Neural cell (in vitro differentiated cells): Measurements from ENCODE around the gene C17orf113.

ENCODE experiments used
- MXI1 ChIP-seq: fragments of 450-650 bp; conservative IDR thresholded peaks from 2 replicates; pipeline ENCODE4 v1.6.1; 2014; ENCODE audit warnings: antibody characterized with exemption, mild to moderate bottlenecking; ENCODE audit not compliant: poor library complexity, severe bottlenecking
- POLR2AphosphoS5 ChIP-seq: IDR thresholded peaks from 2 replicates; pipeline ENCODE4 v1.6.1; 2012
- TAF1 ChIP-seq: IDR thresholded peaks from 2 replicates; pipeline ENCODE4 v1.6.1; 2012; ENCODE audit warnings: low read depth
- TF ChIP-seq, protein P1 (sequence below): fragments of 450-650 bp; IDR thresholded peaks from 2 replicates; pipeline ENCODE4 v1.5.1; 2014; ENCODE audit warnings: antibody characterized with exemption, mild to moderate bottlenecking, moderate library complexity; ENCODE audit not compliant: poor library complexity, severe bottlenecking

DNA sequence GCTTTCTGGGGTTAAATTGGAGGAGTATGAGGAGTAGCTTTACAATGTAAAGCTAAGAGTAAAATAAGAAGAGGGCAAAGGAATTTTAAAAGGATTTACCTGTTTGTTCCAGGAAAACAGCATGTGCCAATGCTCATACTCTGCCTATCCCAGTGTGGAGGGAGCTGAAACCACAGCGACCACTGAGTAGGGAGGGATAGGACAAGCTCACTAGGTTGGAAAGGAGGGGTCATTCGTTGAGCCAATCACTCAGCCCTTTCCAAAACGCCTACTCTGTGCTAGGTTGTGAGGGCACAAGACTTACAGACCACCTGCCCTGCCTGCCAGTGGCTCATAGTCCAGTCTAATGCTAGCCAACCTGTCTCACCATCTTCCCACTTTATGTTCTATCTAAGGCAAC lies 32.1 kb downstream of the C17orf113 start:
- TF ChIP-seq, protein P1, sequence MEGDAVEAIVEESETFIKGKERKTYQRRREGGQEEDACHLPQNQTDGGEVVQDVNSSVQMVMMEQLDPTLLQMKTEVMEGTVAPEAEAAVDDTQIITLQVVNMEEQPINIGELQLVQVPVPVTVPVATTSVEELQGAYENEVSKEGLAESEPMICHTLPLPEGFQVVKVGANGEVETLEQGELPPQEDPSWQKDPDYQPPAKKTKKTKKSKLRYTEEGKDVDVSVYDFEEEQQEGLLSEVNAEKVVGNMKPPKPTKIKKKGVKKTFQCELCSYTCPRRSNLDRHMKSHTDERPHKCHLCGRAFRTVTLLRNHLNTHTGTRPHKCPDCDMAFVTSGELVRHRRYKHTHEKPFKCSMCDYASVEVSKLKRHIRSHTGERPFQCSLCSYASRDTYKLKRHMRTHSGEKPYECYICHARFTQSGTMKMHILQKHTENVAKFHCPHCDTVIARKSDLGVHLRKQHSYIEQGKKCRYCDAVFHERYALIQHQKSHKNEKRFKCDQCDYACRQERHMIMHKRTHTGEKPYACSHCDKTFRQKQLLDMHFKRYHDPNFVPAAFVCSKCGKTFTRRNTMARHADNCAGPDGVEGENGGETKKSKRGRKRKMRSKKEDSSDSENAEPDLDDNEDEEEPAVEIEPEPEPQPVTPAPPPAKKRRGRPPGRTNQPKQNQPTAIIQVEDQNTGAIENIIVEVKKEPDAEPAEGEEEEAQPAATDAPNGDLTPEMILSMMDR: no peak
- TF ChIP-seq POLR2AphosphoS5 (no peak), MXI1 (no peak), TAF1 (no peak)
